HuH-7 (cell line): ENCODE results near the gene GPR4.

ENCODE experiments used
- DNase-seq: peaks from one replicate; pipeline ENCODE4 v3.0.0; 2011; ENCODE audit warnings: low spot score

GPR4 gene

DNA sequence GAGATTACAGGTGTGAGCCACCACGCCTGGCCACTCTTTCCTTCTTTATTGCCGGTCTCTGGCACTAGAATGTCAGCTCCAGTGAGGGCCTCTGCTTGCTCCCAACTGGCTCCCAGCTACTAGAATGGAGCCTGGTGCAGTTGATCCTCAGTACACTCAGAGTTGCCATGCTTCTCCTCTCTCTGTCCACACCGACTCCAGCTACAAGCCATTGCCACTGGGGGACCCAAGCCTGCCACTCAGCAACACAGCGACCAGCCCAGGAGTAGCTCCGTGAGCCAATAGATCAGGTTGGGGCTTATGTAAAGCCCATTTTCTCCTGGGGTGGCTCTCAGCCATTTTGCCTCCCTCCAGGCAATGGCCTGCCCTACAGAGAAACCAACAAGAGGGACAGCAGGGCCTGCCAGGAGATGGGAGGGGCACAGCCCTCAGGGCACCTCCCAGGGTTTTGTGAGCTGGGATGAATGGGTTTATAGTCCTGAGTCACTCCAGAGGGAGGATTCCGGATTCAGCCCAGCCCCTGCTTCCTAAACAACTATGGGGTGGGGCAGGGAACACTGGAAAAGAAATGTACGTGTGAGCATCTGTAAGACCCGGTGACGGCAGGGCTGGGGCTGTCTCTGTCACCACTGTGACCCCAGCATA lies 53.9 kb downstream of the GPR4 start:
- no peak for DNase-seq

DNA sequence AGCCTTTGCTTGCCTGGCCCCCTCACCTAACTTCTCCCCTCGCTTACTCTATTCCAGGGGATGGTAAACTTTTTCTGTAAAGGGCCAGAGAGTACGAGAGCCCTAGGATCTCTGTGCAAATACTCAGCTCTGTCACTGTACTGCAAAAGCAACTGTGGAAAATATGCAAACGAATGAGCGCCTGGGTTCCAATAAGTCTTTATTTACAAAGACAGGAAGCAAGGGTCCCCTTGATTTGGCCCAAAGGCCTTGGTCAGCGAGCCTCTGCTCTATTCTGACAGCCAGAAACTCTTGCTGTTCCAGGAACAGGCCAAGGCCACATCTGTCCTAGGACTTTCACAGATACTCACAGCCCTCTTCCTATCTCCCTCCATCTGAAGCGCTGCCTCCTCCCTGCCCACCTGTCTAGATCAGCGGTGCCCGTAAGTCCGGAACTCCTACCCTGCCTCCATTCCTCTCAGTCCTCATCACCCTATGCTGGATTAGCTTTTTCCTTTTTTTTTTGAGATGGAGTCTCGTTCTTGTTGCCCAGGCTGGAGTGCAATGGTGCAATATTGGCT lies 54.7 kb downstream of the GPR4 start:
- no peak for DNase-seq

DNA sequence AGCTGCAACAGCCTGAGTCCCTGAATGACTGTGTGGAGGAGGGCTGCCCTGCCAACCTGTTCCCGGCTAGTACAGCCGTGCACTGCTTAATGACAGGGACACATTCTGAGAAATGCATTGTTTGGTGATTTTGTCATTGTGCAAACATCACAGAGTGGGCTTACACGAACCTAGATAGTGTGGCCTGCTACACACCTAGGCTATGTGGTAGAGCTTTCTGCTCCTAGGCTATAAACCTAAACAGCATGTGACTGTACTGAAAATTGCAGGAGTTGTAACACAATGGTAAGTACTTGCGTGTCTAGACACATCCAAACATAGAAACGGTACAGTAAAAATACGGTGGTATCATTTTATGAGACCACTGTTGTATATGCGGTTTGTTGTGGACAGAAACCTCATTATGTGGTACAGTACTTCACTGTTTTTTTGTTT lies 59.8 kb downstream of the GPR4 start:
- DNase-seq: no peak
